HCT116 (cell line): ENCODE data around the gene HAPLN1.

Source experiments
- ATF3 ChIP-seq: IDR thresholded peaks from 2 replicates; pipeline ENCODE4 v1.6.1; 2012
- CEBPB ChIP-seq: IDR thresholded peaks from 2 replicates; pipeline ENCODE4 v1.6.1; 2012; ENCODE audit warnings: low read depth
- CTCF ChIP-seq, 3 experiments: fragments of 200-600 bp in 1 of 3; sonication (generic) in 1 of 3; IDR thresholded peaks in 2 of 3; conservative IDR thresholded peaks in 1 of 3; 2 replicates each; pipeline ENCODE4 v1.5.1; 2012 to 2017; ENCODE audit warnings: low read depth in 2 of 3, low read length in 2 of 3, antibody characterized with exemption in 1 of 3, borderline replicate concordance in 1 of 3, control low read depth in 1 of 3, mild to moderate bottlenecking in 1 of 3, mixed read lengths in 1 of 3, mixed run types in 1 of 3, moderate library complexity in 1 of 3; ENCODE audit not compliant: insufficient read depth in 1 of 3
- EZH2 ChIP-seq: fragments of 200-600 bp; sonication (generic); IDR thresholded peaks from 2 replicates; pipeline ENCODE4 v1.6.1; 2017; ENCODE audit warnings: antibody characterized with exemption, mixed run types
- JUND ChIP-seq: IDR thresholded peaks from 2 replicates; pipeline ENCODE4 v1.6.1; 2012
- POLR2A ChIP-seq: IDR thresholded peaks from 2 replicates; pipeline ENCODE4 v1.7.0; 2011; ENCODE audit warnings: borderline replicate concordance; ENCODE audit not compliant: insufficient read depth, insufficient read length; ENCODE audit errors: extremely low read depth
- RAD21 ChIP-seq: IDR thresholded peaks from 2 replicates; pipeline ENCODE4 v1.6.1; 2012; ENCODE audit warnings: low read depth, mild to moderate bottlenecking
- SIN3A ChIP-seq: IDR thresholded peaks from 2 replicates; pipeline ENCODE4 v1.6.1; 2012; ENCODE audit warnings: low read depth
- YY1 ChIP-seq: IDR thresholded peaks from 2 replicates; pipeline ENCODE4 v1.6.1; 2011; ENCODE audit warnings: low read length, low read depth, moderate library complexity, mild to moderate bottlenecking; ENCODE audit not compliant: insufficient replicate concordance; ENCODE audit errors: extremely low read depth

GRCh38 chr5:83653669-83654068 lies 67.0 kb downstream of the HAPLN1 start:
- no peak for TF ChIP-seq CTCF (IDR thresholded peaks at IDR 0.05 in 2 of 3, conservative IDR thresholded peaks at IDR 0.05 in 1 of 3; ENCODE audit: borderline replicate concordance in 1 of 3, insufficient read depth in 1 of 3, low read depth in 2 of 3, low read length in 2 of 3)
- TF ChIP-seq EZH2 = no peak
- no peak for TF ChIP-seq RAD21
- no peak for TF ChIP-seq POLR2A
- TF ChIP-seq YY1 = no peak
- TF ChIP-seq CEBPB = no peak
- TF ChIP-seq ATF3 = no peak
- no peak for TF ChIP-seq JUND
- no peak for TF ChIP-seq SIN3A
